ENCODE data around the gene ELFN1.

- TF ChIP-seq CTCF (IDR thresholded peaks at IDR 0.05) (no peak), POLR2A (IDR thresholded peaks at IDR 0.05) (no peak)
Measured at GRCh38 chr7:1712907-1713501, 42.9 kb downstream of the ELFN1 start.

Measured in uterus (tissue), 2 donors.